ENCODE measurements around the gene SAPCD1.

SAPCD1 gene

DNA sequence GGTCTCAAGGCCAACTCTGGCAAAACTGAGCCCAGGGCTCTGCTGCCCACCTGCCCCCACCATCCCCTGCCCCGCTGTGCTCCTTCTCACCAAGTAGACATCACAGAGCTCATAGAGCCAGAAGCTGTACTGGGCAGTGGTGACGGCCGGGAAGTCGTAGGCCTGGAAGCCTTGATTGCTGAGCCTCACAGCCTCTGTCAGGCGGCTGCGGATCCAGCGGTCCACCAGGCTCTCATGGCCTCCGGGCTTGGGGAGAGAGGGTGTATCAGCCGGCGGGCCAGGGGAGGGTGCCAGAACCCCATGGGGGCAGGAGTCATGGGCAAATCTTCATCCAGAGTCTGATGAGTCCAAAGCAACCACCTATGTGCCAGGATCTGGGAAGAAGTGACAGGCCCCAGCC is 17.5 kb downstream of the SAPCD1 start:
- no peak overlapping the region for H2AFZ ChIP-seq (ENCODE audit: low read length)
- no peaks in the 10 kb centered on the region for H3K27me3 ChIP-seq (replicated peaks; ENCODE audit: insufficient read depth, low read length)
- no peaks in the 10 kb centered on the region for H4K20me1 ChIP-seq (ENCODE audit: insufficient read depth, low read length)
- H3K9me3 ChIP-seq (replicated peaks; ENCODE audit: insufficient read depth, low read length): no peaks in the 10 kb centered on the region
- H3K9me2 ChIP-seq (replicated peaks; ENCODE audit: insufficient read depth, low read length): no peaks in the 10 kb centered on the region
- peaks cover 30% of the 10 kb centered on the region for H3K4me1 ChIP-seq (ENCODE audit: low read length)
- H3K36me3 ChIP-seq (replicated peaks; ENCODE audit: insufficient read depth, low read length): peaks cover 19% of the 10 kb centered on the region
- H3K9ac ChIP-seq (ENCODE audit: low read length): no peak overlapping the region
- no peak overlapping the region for H3K27ac ChIP-seq (ENCODE audit: low read length)
- peaks cover 33% of the 10 kb centered on the region for H3F3A ChIP-seq (ENCODE audit: insufficient read depth, low read length)
- no peak overlapping the region for H3K4me3 ChIP-seq (ENCODE audit: low read length)
- TF ChIP-seq EZH2phosphoT487 (IDR thresholded peaks at IDR 0.05; ENCODE audit: low read length): no peak
- TF ChIP-seq, protein P1, sequence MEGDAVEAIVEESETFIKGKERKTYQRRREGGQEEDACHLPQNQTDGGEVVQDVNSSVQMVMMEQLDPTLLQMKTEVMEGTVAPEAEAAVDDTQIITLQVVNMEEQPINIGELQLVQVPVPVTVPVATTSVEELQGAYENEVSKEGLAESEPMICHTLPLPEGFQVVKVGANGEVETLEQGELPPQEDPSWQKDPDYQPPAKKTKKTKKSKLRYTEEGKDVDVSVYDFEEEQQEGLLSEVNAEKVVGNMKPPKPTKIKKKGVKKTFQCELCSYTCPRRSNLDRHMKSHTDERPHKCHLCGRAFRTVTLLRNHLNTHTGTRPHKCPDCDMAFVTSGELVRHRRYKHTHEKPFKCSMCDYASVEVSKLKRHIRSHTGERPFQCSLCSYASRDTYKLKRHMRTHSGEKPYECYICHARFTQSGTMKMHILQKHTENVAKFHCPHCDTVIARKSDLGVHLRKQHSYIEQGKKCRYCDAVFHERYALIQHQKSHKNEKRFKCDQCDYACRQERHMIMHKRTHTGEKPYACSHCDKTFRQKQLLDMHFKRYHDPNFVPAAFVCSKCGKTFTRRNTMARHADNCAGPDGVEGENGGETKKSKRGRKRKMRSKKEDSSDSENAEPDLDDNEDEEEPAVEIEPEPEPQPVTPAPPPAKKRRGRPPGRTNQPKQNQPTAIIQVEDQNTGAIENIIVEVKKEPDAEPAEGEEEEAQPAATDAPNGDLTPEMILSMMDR (IDR thresholded peaks at IDR 0.05; ENCODE audit: low read length): no peak
- TF ChIP-seq EZH2 (optimal IDR thresholded peaks at IDR 0.05; ENCODE audit: low read depth, low read length): no peak
- peaks cover 52% of the 10 kb centered on the region for H3K79me2 ChIP-seq (ENCODE audit: low read length)
- DNase-seq: no peak
- no peak overlapping the region for H3K4me2 ChIP-seq (ENCODE audit: low read depth, low read length)

DNA sequence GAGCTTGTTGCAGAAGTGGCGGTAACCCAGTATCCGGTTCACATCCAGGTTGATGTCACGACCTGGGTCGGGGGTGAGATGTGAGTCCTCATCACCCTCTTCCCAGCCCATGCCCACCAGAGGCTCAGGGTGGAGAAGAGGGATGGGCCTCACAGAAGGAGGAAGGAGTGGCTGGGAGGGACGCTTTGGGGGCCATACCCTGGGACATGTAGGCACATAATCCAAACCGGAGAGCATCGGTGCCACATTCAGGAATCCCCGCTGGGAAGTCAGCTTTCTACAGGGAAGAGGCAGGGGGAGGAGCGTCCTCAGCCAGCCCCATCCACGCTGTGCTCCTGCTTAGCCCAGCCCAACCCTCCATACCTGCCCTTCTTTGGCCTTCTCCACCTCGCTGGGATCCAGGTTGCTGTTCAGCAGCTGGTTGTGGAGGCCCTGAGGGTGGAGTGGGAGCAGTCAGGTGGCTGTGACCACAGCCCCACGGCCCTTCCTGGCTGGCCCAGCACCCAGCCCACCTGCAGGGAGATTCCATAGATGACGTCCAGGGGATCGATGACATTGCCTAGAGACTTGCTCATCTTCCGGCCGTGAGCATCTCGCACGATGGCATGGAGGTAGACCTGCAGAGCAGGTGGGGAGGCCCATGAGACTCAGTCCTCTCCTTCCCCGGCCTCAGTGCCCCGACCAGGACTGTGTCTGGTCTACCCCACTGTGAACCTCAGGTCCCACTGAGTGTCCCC is 18.2 kb downstream of the SAPCD1 start:
- Histone ChIP-seq H3K27ac (ENCODE audit: low read length) (no peak overlapping the region), H4K20me1 (ENCODE audit: insufficient read depth, low read length) (no peaks in the 10 kb centered on the region), H3K9me2 (replicated peaks; ENCODE audit: insufficient read depth, low read length) (no peaks in the 10 kb centered on the region), H2AFZ (ENCODE audit: low read length) (no peak overlapping the region), H3K4me1 (ENCODE audit: low read length) (peaks cover 27% of the 10 kb centered on the region), H3F3A (ENCODE audit: insufficient read depth, low read length) (peaks cover 33% of the 10 kb centered on the region), H3K4me2 (ENCODE audit: low read depth, low read length) (no peak overlapping the region), H3K9me3 (replicated peaks; ENCODE audit: insufficient read depth, low read length) (no peaks in the 10 kb centered on the region), H3K4me3 (ENCODE audit: low read length) (no peak overlapping the region), H3K36me3 (replicated peaks; ENCODE audit: insufficient read depth, low read length) (peaks cover 24% of the 10 kb centered on the region), H3K9ac (ENCODE audit: low read length) (no peak overlapping the region), H3K27me3 (replicated peaks; ENCODE audit: insufficient read depth, low read length) (no peaks in the 10 kb centered on the region), H3K79me2 (ENCODE audit: low read length) (peaks cover 58% of the 10 kb centered on the region)
- TF ChIP-seq, protein P1 (IDR thresholded peaks at IDR 0.05; ENCODE audit: low read length): no peak
- TF ChIP-seq EZH2phosphoT487 (IDR thresholded peaks at IDR 0.05; ENCODE audit: low read length) (no peak), EZH2 (optimal IDR thresholded peaks at IDR 0.05; ENCODE audit: low read depth, low read length) (no peak)
- no peak for DNase-seq

DNA sequence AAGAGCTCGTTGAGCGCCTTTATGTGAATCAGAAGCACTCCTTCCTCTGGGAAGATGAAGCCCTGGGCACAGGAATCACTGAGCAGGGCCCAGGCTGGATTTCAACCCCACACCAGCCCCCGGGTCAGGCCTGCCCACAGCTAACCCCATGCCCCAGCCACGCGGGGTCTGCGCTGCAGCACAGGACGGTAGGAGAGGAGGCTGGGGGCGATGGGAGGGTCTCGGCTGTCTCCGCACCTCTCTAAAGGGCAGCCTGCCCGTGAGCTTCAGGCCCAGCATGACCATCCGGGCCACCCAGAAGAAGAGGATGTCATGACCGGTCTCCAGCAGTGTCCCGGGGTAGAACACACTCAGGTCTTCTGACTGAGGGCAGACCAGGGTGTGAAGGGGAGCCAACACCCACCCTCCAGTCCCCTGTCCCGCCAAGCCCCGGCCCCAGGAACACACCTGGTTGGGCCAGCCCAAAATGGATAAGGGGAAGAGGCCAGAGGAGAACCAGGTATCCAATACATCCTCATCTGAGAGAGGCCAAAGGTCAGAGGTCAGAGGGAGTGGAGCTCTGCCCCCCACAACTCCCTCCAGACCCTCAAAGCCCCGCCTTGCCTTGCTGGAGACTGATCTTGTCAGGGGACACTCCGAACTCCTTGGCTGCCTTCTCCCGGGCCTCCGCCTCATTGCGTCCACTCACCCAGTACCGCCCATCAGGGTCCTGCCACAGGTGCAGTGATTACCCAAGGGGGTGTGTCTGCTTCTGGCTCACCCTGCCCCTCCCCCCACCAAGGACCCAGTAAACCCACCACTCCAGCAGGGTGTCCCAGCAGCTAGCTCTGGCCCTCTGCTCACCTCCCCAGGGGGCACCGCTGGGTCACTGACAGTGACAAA is 19.0 kb downstream of the SAPCD1 start:
- TF ChIP-seq EZH2 (optimal IDR thresholded peaks at IDR 0.05; ENCODE audit: low read depth, low read length): no peak
- no peak for TF ChIP-seq EZH2phosphoT487 (IDR thresholded peaks at IDR 0.05; ENCODE audit: low read length)
- TF ChIP-seq, protein P1 (IDR thresholded peaks at IDR 0.05; ENCODE audit: low read length): no peak
- Histone ChIP-seq H3K4me3 (ENCODE audit: low read length) (no peak overlapping the region), H3K9me2 (replicated peaks; ENCODE audit: insufficient read depth, low read length) (no peaks in the 10 kb centered on the region), H3K9me3 (replicated peaks; ENCODE audit: insufficient read depth, low read length) (no peaks in the 10 kb centered on the region), H3K9ac (ENCODE audit: low read length) (no peak overlapping the region), H3K27ac (ENCODE audit: low read length) (no peak overlapping the region), H3K27me3 (replicated peaks; ENCODE audit: insufficient read depth, low read length) (no peaks in the 10 kb centered on the region), H3F3A (ENCODE audit: insufficient read depth, low read length) (peaks cover 33% of the 10 kb centered on the region), H2AFZ (ENCODE audit: low read length) (no peak overlapping the region), H4K20me1 (ENCODE audit: insufficient read depth, low read length) (no peaks in the 10 kb centered on the region), H3K4me1 (ENCODE audit: low read length) (peaks cover 19% of the 10 kb centered on the region), H3K36me3 (replicated peaks; ENCODE audit: insufficient read depth, low read length) (peaks cover 24% of the 10 kb centered on the region), H3K4me2 (ENCODE audit: low read depth, low read length) (no peak overlapping the region), H3K79me2 (ENCODE audit: low read length) (peaks cover 57% of the 10 kb centered on the region)
- DNase-seq: no peak
